Transverse colon (tissue), 4 donors: ENCODE results near the gene ANO7. TPM values are rescaled to one million over a fixed set of nuclear protein-coding genes. Genes with fewer than 3 reads are reported as not detected.

Experiments
- DNase-seq: peaks from one replicate; pipeline ENCODE4 v3.0.0-alpha.2; 2019
- H3K27ac ChIP-seq, 4 donors: fragments of 200-600 bp; sonication (generic); 2 replicates each; pipeline ENCODE4 v1.5.1; 2016 to 2018; ENCODE audit warnings: inconsistent platforms in 4 of 4
- H3K27me3 ChIP-seq: fragments of 200-600 bp; sonication (generic); 2 replicates; pipeline ENCODE4 v1.5.1; 2017; ENCODE audit warnings: inconsistent platforms
- H3K36me3 ChIP-seq, 4 donors: fragments of 200-600 bp; sonication (generic); 2 replicates each; pipeline ENCODE4 v1.5.1; 2017 to 2019; ENCODE audit warnings: inconsistent platforms in 4 of 4
- H3K4me1 ChIP-seq, 4 donors: fragments of 200-600 bp; sonication (generic); 2 replicates each; pipeline ENCODE4 v1.5.1; 2017 to 2020; ENCODE audit warnings: inconsistent platforms in 4 of 4
- H3K4me3 ChIP-seq, 4 donors: fragments of 200-600 bp; sonication (generic); 1 replicate in 1 of 4; 2 replicates in 3 of 4; pipeline versions ENCODE4 v1.5.1 to v1.6.1; 2017 to 2019; ENCODE audit warnings: inconsistent platforms in 4 of 4
- H3K9me3 ChIP-seq, 2 donors: fragments of 200-600 bp; sonication (generic); 2 replicates each; pipeline ENCODE4 v1.5.1; 2017 to 2019; ENCODE audit warnings: inconsistent platforms in 2 of 2
- EP300 ChIP-seq: sonication (generic); formaldehyde crosslinking; IDR thresholded peaks from one replicate; pipeline ENCODE4 v1.6.1; 2017; ENCODE audit warnings: antibody characterized with exemption, low read depth
- POLR2A ChIP-seq: fragments of 450-650 bp; IDR thresholded peaks from one replicate; pipeline ENCODE4 v1.6.1; 2016; ENCODE audit warnings: antibody characterized with exemption, mild to moderate bottlenecking, moderate library complexity
- POLR2AphosphoS5 ChIP-seq, 3 donors: sonication (generic); formaldehyde crosslinking; IDR thresholded peaks; one replicate each; pipeline ENCODE4 v1.6.1; 2016; ENCODE audit warnings: antibody characterized with exemption in 3 of 3
- WGBS, 2 donors: methylation state at CpG; one replicate each; pipeline ENCODE4 v1.1.5; 2018; ENCODE audit warnings: low coverage in 1 of 2; 5-methylcytosine and 5-hydroxymethylcytosine counted together
- in situ Hi-C, 4 donors: fragments of 200-750 bp; cut with MboI; loops; one replicate each; pipeline versions ENCODE4 v1.15.0 to v1.15.1; 2017; ENCODE audit warnings: low sequenced_read_pairs in 3 of 4, low pct_ligation_motif_present in 1 of 4, low pct_unique_long_range_greater_than_20kb in 1 of 4
- intact Hi-C: fragments of 100-400 bp; cut with DNase I; formaldehyde crosslinking; loops from one replicate; pipeline ENCODE4 v1.15.1; 2023; ENCODE audit warnings: low total_unique reads
- total RNA-seq, 4 donors: library from RNA; depleted of rRNA; stranded (reverse); fragments of >200 nt; gene quantifications; one replicate each; pipeline ENCODE4 v1.1.0, GENCODE V29; 2016
- TF ChIP-seq, protein P1 (sequence below), 5 experiments: fragments of 200-600 bp in 3 of 5; fragments of 450-650 bp in 2 of 5; sonication (generic) in 3 of 5; IDR thresholded peaks; 1 replicate in 2 of 5; 2 replicates in 3 of 5; pipeline ENCODE4 v1.5.1; 2016 to 2017; ENCODE audit warnings: antibody characterized with exemption in 5 of 5, inconsistent platforms in 3 of 5, mild to moderate bottlenecking in 2 of 5, moderate library complexity in 1 of 5

Gene ANO7
- total RNA-seq, 4 donors from 2014 or later = 37.2 to 202 (median 71.0) TPM

DNA sequence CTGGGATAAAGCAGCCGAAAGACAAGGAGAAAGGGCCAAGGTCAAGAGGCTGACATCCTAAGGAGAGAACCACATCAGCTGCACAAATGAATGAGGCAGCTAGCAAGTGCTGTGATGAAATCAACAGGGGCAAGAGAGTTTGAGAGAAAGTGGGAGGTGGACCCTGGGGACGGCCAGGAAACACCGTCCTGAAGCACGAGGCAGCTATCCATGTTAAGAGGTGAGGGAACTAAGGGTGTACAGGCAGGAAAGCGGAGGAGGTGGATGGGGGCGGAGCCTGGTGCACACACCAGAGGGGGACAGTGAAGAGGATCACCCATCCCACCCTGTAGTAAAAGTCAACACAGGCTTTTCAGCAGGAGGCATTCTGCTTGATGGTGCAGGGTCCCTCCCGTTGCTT lies 74.6 kb downstream of the ANO7 start:
- H3K36me3 ChIP-seq = peaks cover 0 to 69% (median 28%) of the 10 kb centered on the region in 4 donors
- no peak for TF ChIP-seq POLR2A
- TF ChIP-seq POLR2AphosphoS5 (IDR thresholded peaks at IDR 0.05) = no peak
- TF ChIP-seq, protein P1, sequence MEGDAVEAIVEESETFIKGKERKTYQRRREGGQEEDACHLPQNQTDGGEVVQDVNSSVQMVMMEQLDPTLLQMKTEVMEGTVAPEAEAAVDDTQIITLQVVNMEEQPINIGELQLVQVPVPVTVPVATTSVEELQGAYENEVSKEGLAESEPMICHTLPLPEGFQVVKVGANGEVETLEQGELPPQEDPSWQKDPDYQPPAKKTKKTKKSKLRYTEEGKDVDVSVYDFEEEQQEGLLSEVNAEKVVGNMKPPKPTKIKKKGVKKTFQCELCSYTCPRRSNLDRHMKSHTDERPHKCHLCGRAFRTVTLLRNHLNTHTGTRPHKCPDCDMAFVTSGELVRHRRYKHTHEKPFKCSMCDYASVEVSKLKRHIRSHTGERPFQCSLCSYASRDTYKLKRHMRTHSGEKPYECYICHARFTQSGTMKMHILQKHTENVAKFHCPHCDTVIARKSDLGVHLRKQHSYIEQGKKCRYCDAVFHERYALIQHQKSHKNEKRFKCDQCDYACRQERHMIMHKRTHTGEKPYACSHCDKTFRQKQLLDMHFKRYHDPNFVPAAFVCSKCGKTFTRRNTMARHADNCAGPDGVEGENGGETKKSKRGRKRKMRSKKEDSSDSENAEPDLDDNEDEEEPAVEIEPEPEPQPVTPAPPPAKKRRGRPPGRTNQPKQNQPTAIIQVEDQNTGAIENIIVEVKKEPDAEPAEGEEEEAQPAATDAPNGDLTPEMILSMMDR (IDR thresholded peaks at IDR 0.05) = no peak
- TF ChIP-seq EP300 = no peak
- no peak overlapping the region for H3K4me3 ChIP-seq
- H3K9me3 ChIP-seq = no peaks in the 10 kb centered on the region
- in situ Hi-C loops (no loop called here), intact Hi-C loops (no loop called here)
- WGBS, 2 donors = 80 to 91% methylated on average over 2 to 7 of the region's 7 CpGs
- no peak for DNase-seq
- no peaks in the 10 kb centered on the region for H3K4me1 ChIP-seq
- H3K27ac ChIP-seq = no peak overlapping the region
- H3K27me3 ChIP-seq = no peaks in the 10 kb centered on the region

DNA sequence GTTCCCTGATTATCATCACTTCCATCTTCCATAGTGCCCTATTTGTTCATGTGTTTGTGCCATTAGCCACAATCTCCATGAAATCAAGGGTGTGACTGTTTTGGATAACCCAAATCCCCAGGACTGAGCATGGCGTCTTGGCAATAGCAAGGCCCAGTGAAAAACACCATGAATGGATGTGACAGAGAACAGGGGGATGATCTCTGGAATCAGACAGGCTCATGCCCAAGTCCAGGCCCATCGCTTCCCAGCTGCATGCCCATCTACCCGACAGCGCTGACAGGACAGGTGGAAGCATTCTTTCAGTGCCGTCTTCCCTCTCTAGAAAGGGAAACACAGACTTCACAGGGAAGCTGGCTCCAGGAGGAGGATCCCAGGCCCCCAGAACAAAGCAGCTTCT lies 77.0 kb downstream of the ANO7 start:
- Histone ChIP-seq H3K9me3 (no peaks in the 10 kb centered on the region), H3K4me3 (no peak overlapping the region), H3K27me3 (no peaks in the 10 kb centered on the region), H3K36me3 (peaks cover 0 to 48% (median 24%) of the 10 kb centered on the region in 4 donors), H3K27ac (no peak overlapping the region), H3K4me1 (peaks cover 0 to 9% (median 5%) of the 10 kb centered on the region in 4 donors)
- WGBS, 2 donors = 91% methylated on average over 5 of the region's 5 CpGs; no CpG with 5 or more reads in 1 of the 2 donors
- intact Hi-C loops (no loop called here), in situ Hi-C loops (no loop called here)
- DNase-seq = no peak
- TF ChIP-seq POLR2AphosphoS5 (IDR thresholded peaks at IDR 0.05) (no peak), POLR2A (no peak), EP300 (no peak)
- TF ChIP-seq, protein P1 (IDR thresholded peaks at IDR 0.05) = no peak

DNA sequence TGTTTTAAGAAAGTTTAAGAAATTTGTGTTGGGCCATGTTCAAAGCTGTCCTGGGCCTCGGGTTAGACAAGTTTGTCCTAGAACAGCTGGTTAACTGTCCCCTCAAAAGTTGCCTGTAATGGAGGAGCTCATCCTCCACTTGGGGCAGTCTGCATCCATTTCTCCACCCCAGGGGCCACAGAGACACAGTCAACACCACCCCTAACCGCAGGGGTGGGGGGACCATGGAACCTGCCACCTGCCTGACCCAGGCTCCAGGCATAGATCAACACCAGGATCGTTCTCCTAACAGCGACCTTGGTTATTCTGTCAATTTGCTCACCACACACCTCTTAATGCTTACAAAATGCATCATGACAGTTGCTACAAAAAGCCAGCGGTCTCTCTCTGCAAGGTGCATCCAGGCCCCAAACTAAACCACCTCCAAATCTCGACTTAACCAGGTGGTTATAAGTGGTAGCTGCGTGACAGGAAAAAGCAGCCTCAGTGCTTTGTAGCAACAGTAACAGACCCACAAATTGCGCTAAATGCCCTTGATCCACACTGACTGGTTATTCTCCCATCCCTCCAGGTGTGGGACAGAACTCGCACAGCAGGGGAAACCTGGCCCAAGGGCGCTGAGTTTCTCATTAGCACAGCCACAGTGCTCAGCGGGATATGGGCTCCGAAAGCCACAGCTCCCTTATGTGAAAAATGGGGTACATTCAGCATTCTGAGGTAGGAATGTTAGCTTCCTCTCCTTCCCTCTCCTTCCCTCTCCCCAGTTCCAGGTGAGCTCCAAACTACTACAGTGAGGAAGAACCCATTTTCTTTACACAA lies 79.0 kb downstream of the ANO7 start:
- no peak overlapping the region for H3K27ac ChIP-seq
- no peak for TF ChIP-seq POLR2AphosphoS5 (IDR thresholded peaks at IDR 0.05)
- TF ChIP-seq, protein P1 (IDR thresholded peaks at IDR 0.05) = no peak
- no peak for TF ChIP-seq POLR2A
- TF ChIP-seq EP300 = no peak
- no peaks in the 10 kb centered on the region for H3K9me3 ChIP-seq
- H3K36me3 ChIP-seq = peaks cover 0 to 28% (median 14%) of the 10 kb centered on the region in 4 donors
- intact Hi-C loops = no loop called here
- no peak for DNase-seq
- no peak overlapping the region for H3K4me3 ChIP-seq
- in situ Hi-C loops = no loop called here
- WGBS, 2 donors = 71 to 78% methylated on average over 3 to 12 of the region's 12 CpGs
- H3K4me1 ChIP-seq = peaks cover 9 to 21% (median 15%) of the 10 kb centered on the region in 4 donors
- no peaks in the 10 kb centered on the region for H3K27me3 ChIP-seq

DNA sequence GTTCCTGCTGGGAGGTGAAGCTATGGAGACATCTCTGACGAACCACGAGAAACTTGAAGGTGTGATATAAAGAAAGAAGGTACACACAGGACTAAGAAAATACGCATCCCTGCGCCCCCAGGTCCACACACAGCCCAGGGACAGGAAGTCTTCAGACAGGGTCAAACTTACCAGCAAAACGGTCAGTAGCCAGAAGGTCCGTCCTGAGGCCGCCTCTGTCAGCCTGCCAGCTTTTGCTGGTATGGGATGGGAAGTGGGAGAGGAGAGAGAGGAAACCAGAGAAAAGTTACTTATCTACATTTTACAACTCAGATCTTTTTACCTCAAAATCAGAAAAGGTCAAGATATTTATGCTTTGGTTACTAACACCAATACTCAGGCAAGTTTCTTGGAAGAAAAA lies 79.8 kb downstream of the ANO7 start:
- in situ Hi-C loops = no loop called here
- intact Hi-C loops = no loop called here
- Histone ChIP-seq H3K36me3 (peaks cover 0 to 21% (median 10%) of the 10 kb centered on the region in 4 donors), H3K9me3 (no peaks in the 10 kb centered on the region), H3K4me3 (no peak overlapping the region), H3K27me3 (no peaks in the 10 kb centered on the region), H3K27ac (no peak overlapping the region), H3K4me1 (peaks cover 10 to 26% (median 20%) of the 10 kb centered on the region in 4 donors)
- WGBS, 2 donors = 50 to 85% methylated on average over 2 to 7 of the region's 7 CpGs
- no peak for DNase-seq
- TF ChIP-seq, protein P1 (IDR thresholded peaks at IDR 0.05) = no peak
- TF ChIP-seq EP300 = no peak
- TF ChIP-seq POLR2A = no peak
- no peak for TF ChIP-seq POLR2AphosphoS5 (IDR thresholded peaks at IDR 0.05)
